GM12872 (cell line): ENCODE data around the gene PLA2R1.
A peak's percentile ranks its signal among the peaks of the same experiment; 100 is the strongest.

Experiments used
- CTCF ChIP-seq: IDR thresholded peaks from 3 replicates; pipeline ENCODE4 v1.5.1; 2011; ENCODE audit warnings: low read depth, mild to moderate bottlenecking, low read length, moderate library complexity; ENCODE audit not compliant: insufficient read depth

The PLA2R1 gene

GRCh38 chr2:159976527-159977160 is 85.8 kb downstream of the PLA2R1 start:
- no peak for TF ChIP-seq CTCF

- TF ChIP-seq CTCF, result no peak
Measured at GRCh38 chr2:159973325-159973724, 89.1 kb downstream of the PLA2R1 start.

GRCh38 chr2:159971365-159972152 is 90.9 kb downstream of the PLA2R1 start:
- no peak for TF ChIP-seq CTCF

- TF ChIP-seq CTCF, result peak; percentile 65
Measured at GRCh38 chr2:159968279-159968900, 94.0 kb downstream of the PLA2R1 start.

GRCh38 chr2:159963700-159964099 is 98.7 kb downstream of the PLA2R1 start:
- no peak for TF ChIP-seq CTCF

GRCh38 chr2:159961451-159961850 is 101.0 kb downstream of the PLA2R1 start:
- no peak for TF ChIP-seq CTCF

- TF ChIP-seq CTCF, result no peak
Measured at GRCh38 chr2:159961037-159961436, 101.4 kb downstream of the PLA2R1 start.
